Right lobe of liver (tissue), 6 donors: ENCODE data around the gene ANKRD23. TPM values are rescaled to one million over a fixed set of nuclear protein-coding genes. Genes with fewer than 3 reads are reported as not detected.
"Not testable (repeated sequence)": the region's sequence is repeated elsewhere in the genome, so short reads cannot be mapped to it uniquely, and the experiment has no call there.

Experiments used
- ATAC-seq, 4 donors: fragments of 200-7000 bp; cut with Tn5 transposase; one replicate each; pipeline ENCODE4 v1.9.1; 2020; ENCODE audit warnings: mild to moderate bottlenecking in 4 of 4, moderate library complexity in 4 of 4
- DNase-seq, 3 donors: peaks; one replicate each; pipeline ENCODE4 v3.0.0-alpha.2; 2020
- H3K27ac ChIP-seq, 3 donors: fragments of 200-600 bp; one replicate each; pipeline ENCODE4 v1.8.0; 2022
- H3K27me3 ChIP-seq, 2 donors: fragments of 200-600 bp; one replicate each; pipeline ENCODE4 v1.8.0; 2022
- H3K36me3 ChIP-seq, 4 donors: fragments of 200-600 bp; sonication (generic) in 1 of 4; one replicate each; pipeline versions ENCODE4 v1.5.1 to v1.8.0; 2017 to 2022; ENCODE audit warnings: control low read depth in 1 of 4
- H3K4me1 ChIP-seq, 4 donors: fragments of 200-600 bp; sonication (generic) in 1 of 4; one replicate each; pipeline versions ENCODE4 v1.5.1 to v1.8.0; 2017 to 2022; ENCODE audit warnings: control low read depth in 1 of 4
- H3K4me3 ChIP-seq, 3 donors: fragments of 200-600 bp; one replicate each; pipeline ENCODE4 v1.8.0; 2022
- H3K9me3 ChIP-seq, 4 donors: fragments of 200-600 bp; sonication (generic) in 1 of 4; one replicate each; pipeline versions ENCODE4 v1.5.1 to v1.8.0; 2017 to 2022; ENCODE audit warnings: control low read depth in 1 of 4
- CTCF ChIP-seq, 4 donors: fragments of 200-600 bp in 3 of 4; fragments of 450-650 bp in 1 of 4; IDR thresholded peaks; one replicate each; pipeline versions ENCODE4 v1.5.1 to v1.8.0; 2016 to 2022; ENCODE audit warnings: antibody characterized with exemption in 4 of 4, mild to moderate bottlenecking in 2 of 4
- POLR2A ChIP-seq: fragments of 450-650 bp; IDR thresholded peaks from one replicate; pipeline ENCODE4 v1.6.1; 2017; ENCODE audit warnings: antibody characterized with exemption, mild to moderate bottlenecking
- WGBS: methylation state at CpG from one replicate; pipeline ENCODE4 v1.1.6; 2018; ENCODE audit warnings: low coverage, low lambda C conversion rate; ENCODE audit not compliant: insufficient coverage; ENCODE audit errors: missing lambda C conversion rate; 5-methylcytosine and 5-hydroxymethylcytosine counted together
- intact Hi-C, 2 donors: fragments of 100-400 bp; cut with DNase I; formaldehyde crosslinking; loops; one replicate each; pipeline versions ENCODE4 v1.11.2 to v1.14.1; 2022
- total RNA-seq, 6 experiments: library from RNA; depleted of rRNA in 2 of 6; stranded (reverse); fragments of >200 nt in 2 of 6; fragmentation: NEBNext Ultra II Directional in 3 of 6; extraction: Animal tissue kit (Norgen Biotek cat#: 25700) in 3 of 6; gene quantifications; one replicate each; pipeline versions ENCODE4 v1.1.0 to v1.2.4, GENCODE V29; 2016 to 2023
- donor health status: DM: no; HTN: yes; CAD: no.
- donor health status: DM: no; HTN: no; CAD: no.
- donor health status: DM: no; HTN: no; CAD: no.
- donor health status: DM: no; HTN: yes; CAD: no.
- donor health status: DM: no; HTN: yes; CAD: no.

The ANKRD23 gene
- total RNA-seq, 6 experiments from 2014 or later = 0.98 to 4.0 (median 2.7) TPM

GRCh38 chr2:96890252-96890651 is 46.4 kb upstream of the ANKRD23 start:
- DNase-seq (no peak), ATAC-seq (no peak)
- intact Hi-C loops = no loop called here
- H3K36me3 ChIP-seq = no peaks in the 10 kb centered on the region
- no peaks in the 10 kb centered on the region for H3K4me1 ChIP-seq
- 78% methylated on average over 5 of the region's 7 CpGs for WGBS
- H3K4me3 ChIP-seq = no peak overlapping the region
- H3K27me3 ChIP-seq = no peaks in the 10 kb centered on the region
- H3K9me3 ChIP-seq = no peaks in the 10 kb centered on the region
- TF ChIP-seq CTCF (IDR thresholded peaks at IDR 0.05) (no peak), POLR2A (no peak)
- H3K27ac ChIP-seq = no peak overlapping the region

- 96% methylated on average over 5 of the region's 5 CpGs for WGBS
- H3K9me3 ChIP-seq, intact Hi-C loops, H3K27ac ChIP-seq, ATAC-seq, H3K4me3 ChIP-seq, H3K4me1 ChIP-seq, DNase-seq, H3K27me3 ChIP-seq, H3K36me3 ChIP-seq: not testable (repeated sequence)
Observed at GRCh38 chr2:96889502-96889901, 45.7 kb upstream of the ANKRD23 start.

GRCh38 chr2:96888072-96889011 is 44.5 kb upstream of the ANKRD23 start:
- Histone ChIP-seq H3K4me1 (no peaks in the 10 kb centered on the region), H3K36me3 (no peaks in the 10 kb centered on the region), H3K27me3 (no peaks in the 10 kb centered on the region), H3K9me3 (no peaks in the 10 kb centered on the region), H3K4me3 (no peak overlapping the region), H3K27ac (no peak overlapping the region)
- intact Hi-C loops = no loop called here
- TF ChIP-seq POLR2A (no peak), CTCF (IDR thresholded peaks at IDR 0.05) (no peak)
- DNase-seq (no peak), ATAC-seq (peak in 2 of 4 donors; percentile 24 to 33)
- WGBS = 51% methylated on average over 4 of the region's 12 CpGs

- TF ChIP-seq POLR2A = no peak
- TF ChIP-seq CTCF (IDR thresholded peaks at IDR 0.05) = no peak
- Histone ChIP-seq H3K4me3 (no peak overlapping the region), H3K9me3 (no peaks in the 10 kb centered on the region), H3K27me3 (no peaks in the 10 kb centered on the region), H3K4me1 (no peaks in the 10 kb centered on the region), H3K36me3 (no peaks in the 10 kb centered on the region), H3K27ac (no peak overlapping the region)
- no peak for ATAC-seq
- intact Hi-C loops = no loop called here
- DNase-seq = no peak
- WGBS = 76% methylated on average over 11 of the region's 18 CpGs
Observed at GRCh38 chr2:96887493-96888012, 43.7 kb upstream of the ANKRD23 start.
